H9 (cell line): ENCODE measurements around the gene SAP30L. TPM values are rescaled to one million over a fixed set of nuclear protein-coding genes. Genes with fewer than 3 reads are reported as not detected.
A peak's percentile ranks its signal among the peaks of the same experiment; 100 is the strongest.

Experiments
- DNase-seq: peaks from one replicate; pipeline ENCODE4 v3.0.0-alpha.2; 2017
- H2AFZ ChIP-seq: one replicate; pipeline ENCODE4 v1.6.1; 2013; ENCODE audit warnings: mild to moderate bottlenecking, low read length, control low read depth, moderate library complexity
- H2AK5ac ChIP-seq: 2 replicates; pipeline ENCODE4 v1.6.1; 2013; ENCODE audit warnings: low read length, control low read depth, mixed read lengths; ENCODE audit not compliant: insufficient read length
- H2BK120ac ChIP-seq: one replicate; pipeline ENCODE4 v1.6.1; 2013; ENCODE audit warnings: low read depth, mild to moderate bottlenecking, low read length, control low read depth, inconsistent platforms; ENCODE audit not compliant: poor library complexity, severe bottlenecking
- H2BK12ac ChIP-seq: 2 replicates; pipeline ENCODE4 v1.6.1; 2013; ENCODE audit warnings: low read length, control low read depth, mixed read lengths, low read depth; ENCODE audit not compliant: insufficient read length
- H2BK15ac ChIP-seq: 2 replicates; pipeline ENCODE4 v1.6.1; 2013; ENCODE audit warnings: low read depth, low read length, control low read depth
- H2BK20ac ChIP-seq: one replicate; pipeline ENCODE4 v1.6.1; 2013; ENCODE audit warnings: low read depth, mild to moderate bottlenecking, low read length, control low read depth, inconsistent platforms; ENCODE audit not compliant: poor library complexity, severe bottlenecking
- H2BK5ac ChIP-seq: 2 replicates; pipeline ENCODE4 v1.6.1; 2013; ENCODE audit warnings: low read length, control low read depth, mixed read lengths; ENCODE audit not compliant: insufficient read length
- H3K14ac ChIP-seq: 2 replicates; pipeline ENCODE4 v1.6.1; 2013; ENCODE audit warnings: low read length, control low read depth; ENCODE audit not compliant: insufficient read depth
- H3K18ac ChIP-seq: 2 replicates; pipeline ENCODE4 v1.6.1; 2013; ENCODE audit warnings: low read depth, mild to moderate bottlenecking, mixed read lengths, low read length, control low read depth; ENCODE audit not compliant: insufficient read length
- H3K23ac ChIP-seq: 2 replicates; pipeline ENCODE4 v1.6.1; 2013; ENCODE audit warnings: low read length, control low read depth, mixed read lengths, low read depth; ENCODE audit not compliant: insufficient read length
- H3K23me2 ChIP-seq: 2 replicates; pipeline ENCODE4 v1.6.1; 2013; ENCODE audit warnings: low read depth, mild to moderate bottlenecking, mixed read lengths, low read length, control low read depth; ENCODE audit not compliant: insufficient read length, poor library complexity, severe bottlenecking
- H3K27ac ChIP-seq: 2 replicates; pipeline ENCODE4 v1.5.1; 2013; ENCODE audit warnings: low read length, control low read depth, mixed read lengths, low read depth; ENCODE audit not compliant: insufficient read length
- H3K27me3 ChIP-seq: 2 replicates; pipeline ENCODE4 v1.6.1; 2013; ENCODE audit warnings: low read length, control low read depth, inconsistent platforms; ENCODE audit not compliant: insufficient read depth
- H3K4ac ChIP-seq: 2 replicates; pipeline ENCODE4 v1.6.1; 2013; ENCODE audit warnings: low read depth, mild to moderate bottlenecking, control low read depth, inconsistent platforms, low read length, moderate library complexity
- H3K4me1 ChIP-seq: 2 replicates; pipeline ENCODE4 v1.6.1; 2013; ENCODE audit warnings: low read length, control low read depth, inconsistent platforms; ENCODE audit not compliant: insufficient read depth
- H3K4me2 ChIP-seq: 2 replicates; pipeline ENCODE4 v1.6.1; 2013; ENCODE audit warnings: low read length, control low read depth, mixed read lengths; ENCODE audit not compliant: insufficient read length, insufficient read depth
- H3K56ac ChIP-seq: 2 replicates; pipeline ENCODE4 v1.6.1; 2013; ENCODE audit warnings: low read depth, mild to moderate bottlenecking, mixed read lengths, low read length, control low read depth; ENCODE audit not compliant: insufficient read length
- H3K79me1 ChIP-seq: 2 replicates; pipeline ENCODE4 v1.6.1; 2013; ENCODE audit warnings: low read depth, mild to moderate bottlenecking, moderate library complexity, low read length, control low read depth, inconsistent platforms; ENCODE audit not compliant: insufficient read depth, poor library complexity, severe bottlenecking
- H3K79me2 ChIP-seq: 2 replicates; pipeline ENCODE4 v1.6.1; 2013; ENCODE audit warnings: low read length, control low read depth, inconsistent platforms; ENCODE audit not compliant: insufficient read depth
- H3K9ac ChIP-seq: 2 replicates; pipeline ENCODE4 v1.6.1; 2013; ENCODE audit warnings: low read length, control low read depth, mixed read lengths; ENCODE audit not compliant: insufficient read length; ENCODE audit errors: extremely low read depth
- H3K9me3 ChIP-seq: one replicate; pipeline ENCODE4 v1.6.1; 2013; ENCODE audit warnings: low read depth, low read length, inconsistent platforms; ENCODE audit not compliant: control insufficient read depth
- H3T11ph ChIP-seq: one replicate; pipeline ENCODE4 v1.6.1; 2013; ENCODE audit warnings: mild to moderate bottlenecking, low read length, control low read depth, inconsistent platforms
- H4K20me1 ChIP-seq: one replicate; pipeline ENCODE4 v1.6.1; 2013; ENCODE audit not compliant: control insufficient read depth, insufficient read length, insufficient read depth
- H4K5ac ChIP-seq: 2 replicates; pipeline ENCODE4 v1.6.1; 2013; ENCODE audit warnings: low read depth, mild to moderate bottlenecking, mixed read lengths, low read length, control low read depth; ENCODE audit not compliant: insufficient read length
- H4K8ac ChIP-seq: replicated peaks from 2 replicates; pipeline ENCODE4 v1.6.1; 2013; ENCODE audit warnings: low read length, control low read depth, mixed read lengths, low read depth; ENCODE audit not compliant: insufficient read length
- H4K91ac ChIP-seq: 2 replicates; pipeline ENCODE4 v1.6.1; 2013; ENCODE audit warnings: low read depth, mild to moderate bottlenecking, moderate library complexity, mixed read lengths, low read length, control low read depth; ENCODE audit not compliant: insufficient read length
- H3K27ac Mint-ChIP-seq, 3 experiments: 2 replicates in 2 of 3; 3 replicates in 1 of 3; pipeline ENCODE4 v1.8.0; 2020 to 2021; ENCODE audit warnings: mixed read lengths in 3 of 3, mild to moderate bottlenecking in 1 of 3, moderate library complexity in 1 of 3
- H3K27me3 Mint-ChIP-seq: 2 replicates; pipeline ENCODE4 v1.8.0; 2021; ENCODE audit warnings: low read depth, mild to moderate bottlenecking, moderate library complexity, mixed read lengths
- H3K36me3 Mint-ChIP-seq, 3 experiments: 2 replicates in 2 of 3; 3 replicates in 1 of 3; pipeline ENCODE4 v1.8.0; 2020 to 2021; ENCODE audit warnings: low read depth in 3 of 3, mixed read lengths in 3 of 3; ENCODE audit not compliant: insufficient read depth in 1 of 3
- H3K4me1 Mint-ChIP-seq, 2 experiments: 2 replicates each; pipeline ENCODE4 v1.8.0; 2020; ENCODE audit warnings: mixed read lengths in 2 of 2
- H3K4me3 Mint-ChIP-seq, 2 experiments: 2 replicates in 1 of 2; 3 replicates in 1 of 2; pipeline ENCODE4 v1.8.0; 2020 to 2021; ENCODE audit warnings: mild to moderate bottlenecking in 2 of 2, mixed read lengths in 2 of 2, moderate library complexity in 1 of 2
- H3K9me3 Mint-ChIP-seq, 2 experiments: 2 replicates in 1 of 2; 3 replicates in 1 of 2; pipeline ENCODE4 v1.8.0; 2020; ENCODE audit warnings: mild to moderate bottlenecking in 2 of 2, mixed read lengths in 2 of 2, moderate library complexity in 1 of 2
- CTCF ChIP-seq: fragments of 200-600 bp; sonication (generic); conservative IDR thresholded peaks from 3 replicates; pipeline ENCODE4 v1.8.0; 2021; ENCODE audit warnings: antibody characterized with exemption, mild to moderate bottlenecking
- WGBS: extraction: QIAGEN DNeasy Blood & Tissue Kit; methylation state at CpG from one replicate; pipeline ENCODE4 v1.1.7; 2013; ENCODE audit warnings: missing lambda C conversion rate, low lambda C conversion rate, mixed read lengths; ENCODE audit not compliant: insufficient read length; ENCODE audit errors: extremely low coverage; 5-methylcytosine and 5-hydroxymethylcytosine counted together
- total RNA-seq: library from RNA; stranded (reverse); gene quantifications from 2 replicates; pipeline ENCODE4 v1.2.1, GENCODE V29; 2021

Gene SAP30L
- total RNA-seq, 1 experiment from 2014 or later: 25.0 TPM

- Histone ChIP-seq H3K14ac (peak overlapping the region; percentile 40; the same call in 1 of the 2 replicates), H3K9me3 (no peaks in the 10 kb centered on the region), H3T11ph (no peak overlapping the region), H2BK120ac (no peak overlapping the region), H2AK5ac (no peak overlapping the region), H2BK5ac (no peak overlapping the region), H3K56ac (no peak overlapping the region), H2AFZ (no peak overlapping the region), H3K79me1 (no peaks in the 10 kb centered on the region), H3K4me1 (no peaks in the 10 kb centered on the region), H2BK20ac (no peak overlapping the region), H3K27me3 (no peaks in the 10 kb centered on the region; the same call in 1 of the 2 replicates), H3K23me2 (peaks cover 2% of the 10 kb centered on the region), H3K23ac (no peak overlapping the region), H3K4me2 (peak overlapping the region; percentile 24), H4K20me1 (no peaks in the 10 kb centered on the region), H3K18ac (no peak overlapping the region), H3K9ac (no peak overlapping the region), H2BK12ac (no peak overlapping the region), H4K8ac (no peak overlapping the region), H2BK15ac (no peak overlapping the region), H4K5ac (no peak overlapping the region), H3K79me2 (no peaks in the 10 kb centered on the region), H4K91ac (no peak overlapping the region), H3K27ac (no peak overlapping the region), H3K4ac (no peak overlapping the region)
- Mint-ChIP-seq H3K27ac (no peak overlapping the region), H3K4me1 (0 out of 4 replicates have a peak, but pooled peaks cover 0 to 6% of the 10 kb centered on the region in 2 experiments), H3K4me3 (0 out of 5 replicates have a peak overlapping the region, but pooled peaks of 1 of the 2 experiments have one; percentile 9), H3K27me3 (peaks cover 71% of the 10 kb centered on the region), H3K36me3 (no peaks in the 10 kb centered on the region), H3K9me3 (no peaks in the 10 kb centered on the region)
- WGBS: no CpG with 5 or more reads among the region's 29 CpGs
- DNase-seq: peak; percentile 73
- TF ChIP-seq CTCF: no peak
These were observed 47.5 kb downstream of the SAP30L start for GRCh38 chr5:154493274-154493673.
